ENCODE measurements around the gene ENPP4. TPM values are rescaled to one million over a fixed set of nuclear protein-coding genes. Genes with fewer than 3 reads are reported as not detected.
"Not testable (repeated sequence)": the region's sequence is repeated elsewhere in the genome, so short reads cannot be mapped to it uniquely, and the experiment has no call there.

ENPP4 gene
- total RNA-seq, 1 experiment from 2014 or later: 2.8 TPM

DNA sequence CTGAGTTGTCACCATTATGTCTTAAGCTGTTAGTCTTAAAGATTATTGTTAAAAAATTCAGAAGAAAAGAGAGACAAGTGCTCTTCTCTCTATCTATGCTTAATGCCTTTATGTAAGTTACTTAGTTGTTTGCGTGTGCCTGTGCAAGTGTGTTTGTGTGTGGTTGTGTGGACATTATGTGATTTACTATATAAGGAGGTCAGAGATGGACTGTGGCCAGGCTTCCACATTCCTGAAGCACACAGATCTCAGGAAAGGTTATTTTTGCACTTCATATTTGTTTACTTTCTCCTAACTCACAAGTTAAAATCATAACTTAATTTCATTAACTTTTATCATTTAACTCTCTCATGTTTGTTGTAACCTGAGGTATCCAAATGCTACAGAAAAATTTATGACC lies 14.5 kb downstream of the ENPP4 start:
- ChIA-PET POLR2A (no interaction called here), CTCF (no interaction called here)
- no peak overlapping the region for H3K4me3 Mint-ChIP-seq

GRCh38 chr6:46149066-46149465 lies 19.3 kb downstream of the ENPP4 start:
- H3K4me1 Mint-ChIP-seq; H3K36me3 Mint-ChIP-seq; H3K27me3 Mint-ChIP-seq (ENCODE audit: low read depth); H3K9me3 Mint-ChIP-seq; H3K27ac Mint-ChIP-seq; H3K4me3 Mint-ChIP-seq; POLR2A ChIA-PET; DNase-seq (ENCODE audit: low spot score); ATAC-seq; CTCF ChIA-PET: not testable (repeated sequence)

More for the DNA sequence above, 14.5 kb downstream of the ENPP4 start:
- ATAC-seq (no peak), DNase-seq (ENCODE audit: low spot score) (no peak)
- TF ChIP-seq IRF1 (CRISPR knock-in tag; IDR thresholded peaks at IDR 0.05) (no peak), MXD4 (CRISPR knock-in tag; IDR thresholded peaks at IDR 0.05; ENCODE audit: borderline replicate concordance) (no peak), ZNF512 (CRISPR knock-in tag; IDR thresholded peaks at IDR 0.05; ENCODE audit: borderline replicate concordance) (no peak), CBFB (CRISPR knock-in tag; IDR thresholded peaks at IDR 0.05; ENCODE audit: low read depth) (no peak), MAX (CRISPR knock-in tag; IDR thresholded peaks at IDR 0.05) (no peak)
- TF ChIP-seq, protein P1, sequence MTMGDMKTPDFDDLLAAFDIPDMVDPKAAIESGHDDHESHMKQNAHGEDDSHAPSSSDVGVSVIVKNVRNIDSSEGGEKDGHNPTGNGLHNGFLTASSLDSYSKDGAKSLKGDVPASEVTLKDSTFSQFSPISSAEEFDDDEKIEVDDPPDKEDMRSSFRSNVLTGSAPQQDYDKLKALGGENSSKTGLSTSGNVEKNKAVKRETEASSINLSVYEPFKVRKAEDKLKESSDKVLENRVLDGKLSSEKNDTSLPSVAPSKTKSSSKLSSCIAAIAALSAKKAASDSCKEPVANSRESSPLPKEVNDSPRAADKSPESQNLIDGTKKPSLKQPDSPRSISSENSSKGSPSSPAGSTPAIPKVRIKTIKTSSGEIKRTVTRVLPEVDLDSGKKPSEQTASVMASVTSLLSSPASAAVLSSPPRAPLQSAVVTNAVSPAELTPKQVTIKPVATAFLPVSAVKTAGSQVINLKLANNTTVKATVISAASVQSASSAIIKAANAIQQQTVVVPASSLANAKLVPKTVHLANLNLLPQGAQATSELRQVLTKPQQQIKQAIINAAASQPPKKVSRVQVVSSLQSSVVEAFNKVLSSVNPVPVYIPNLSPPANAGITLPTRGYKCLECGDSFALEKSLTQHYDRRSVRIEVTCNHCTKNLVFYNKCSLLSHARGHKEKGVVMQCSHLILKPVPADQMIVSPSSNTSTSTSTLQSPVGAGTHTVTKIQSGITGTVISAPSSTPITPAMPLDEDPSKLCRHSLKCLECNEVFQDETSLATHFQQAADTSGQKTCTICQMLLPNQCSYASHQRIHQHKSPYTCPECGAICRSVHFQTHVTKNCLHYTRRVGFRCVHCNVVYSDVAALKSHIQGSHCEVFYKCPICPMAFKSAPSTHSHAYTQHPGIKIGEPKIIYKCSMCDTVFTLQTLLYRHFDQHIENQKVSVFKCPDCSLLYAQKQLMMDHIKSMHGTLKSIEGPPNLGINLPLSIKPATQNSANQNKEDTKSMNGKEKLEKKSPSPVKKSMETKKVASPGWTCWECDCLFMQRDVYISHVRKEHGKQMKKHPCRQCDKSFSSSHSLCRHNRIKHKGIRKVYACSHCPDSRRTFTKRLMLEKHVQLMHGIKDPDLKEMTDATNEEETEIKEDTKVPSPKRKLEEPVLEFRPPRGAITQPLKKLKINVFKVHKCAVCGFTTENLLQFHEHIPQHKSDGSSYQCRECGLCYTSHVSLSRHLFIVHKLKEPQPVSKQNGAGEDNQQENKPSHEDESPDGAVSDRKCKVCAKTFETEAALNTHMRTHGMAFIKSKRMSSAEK (CRISPR knock-in tag; IDR thresholded peaks at IDR 0.05; ENCODE audit: borderline replicate concordance): no peak
- Mint-ChIP-seq H3K9me3 (no peaks in the 10 kb centered on the region), H3K36me3 (no peaks in the 10 kb centered on the region), H3K4me1 (peaks cover 21% of the 10 kb centered on the region), H3K27me3 (ENCODE audit: low read depth) (no peaks in the 10 kb centered on the region), H3K27ac (no peak overlapping the region)

DNA sequence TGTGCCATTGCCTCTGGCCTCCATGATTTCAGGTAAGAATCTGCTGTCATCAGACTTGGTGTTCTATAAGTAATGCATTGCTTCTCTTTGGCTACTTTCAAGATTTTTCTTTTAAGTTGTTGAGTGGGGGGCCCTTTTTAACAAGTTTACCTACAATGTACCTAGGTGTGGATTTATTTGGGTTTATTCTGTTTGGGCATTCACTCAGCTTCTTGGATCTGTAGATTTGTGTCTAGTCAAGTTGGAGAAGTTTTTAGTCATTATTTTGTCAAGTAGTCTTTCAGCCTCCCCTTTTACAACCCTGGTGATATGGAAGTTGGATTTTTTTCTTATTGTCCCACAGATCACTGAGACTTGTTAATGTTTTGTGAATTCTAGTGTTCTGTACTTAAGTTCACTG lies 26.9 kb downstream of the ENPP4 start:
- Mint-ChIP-seq H3K36me3 (peaks cover 17% of the 10 kb centered on the region; the same call in 1 of the 2 replicates), H3K27me3 (ENCODE audit: low read depth) (no peaks in the 10 kb centered on the region), H3K4me1 (peaks cover 13% of the 10 kb centered on the region), H3K27ac (no peak overlapping the region), H3K9me3 (no peaks in the 10 kb centered on the region), H3K4me3 (no peak overlapping the region)
- ATAC-seq (no peak), DNase-seq (ENCODE audit: low spot score) (no peak)
- TF ChIP-seq ZNF317 (CRISPR knock-in tag; IDR thresholded peaks at IDR 0.05; ENCODE audit: borderline replicate concordance, low read depth) (peak; percentile 80; the same call in 1 of the 2 replicates), GRHL2 (CRISPR knock-in tag; IDR thresholded peaks at IDR 0.05; ENCODE audit: insufficient replicate concordance, severe bottlenecking) (no peak), FOXJ3 (CRISPR knock-in tag; IDR thresholded peaks at IDR 0.05; ENCODE audit: borderline replicate concordance) (no peak), NFATC4 (CRISPR knock-in tag; IDR thresholded peaks at IDR 0.05) (no peak)
- CTCF ChIA-PET: no interaction called here
- POLR2A ChIA-PET: no interaction called here

DNA sequence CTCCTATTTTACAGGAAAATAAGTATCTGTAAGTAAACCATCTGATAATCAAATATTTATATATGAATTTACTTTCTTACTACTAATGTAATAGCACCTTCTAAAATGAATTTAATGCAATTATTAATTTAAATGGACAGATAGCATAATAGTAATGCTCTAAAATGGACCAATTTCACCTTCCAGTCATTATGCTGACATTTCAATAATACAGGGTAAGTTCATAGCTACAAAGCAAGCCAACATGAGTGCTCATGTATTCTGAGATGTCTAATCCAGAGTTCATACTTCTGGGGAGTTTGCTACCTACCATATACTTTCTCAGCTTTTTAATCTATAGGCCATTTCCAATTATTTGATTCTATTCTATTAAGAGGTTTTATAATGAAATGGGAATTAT lies 29.4 kb downstream of the ENPP4 start:
- Mint-ChIP-seq H3K36me3 (peaks cover 29% of the 10 kb centered on the region), H3K27me3 (ENCODE audit: low read depth) (no peaks in the 10 kb centered on the region), H3K4me1 (peaks cover 13% of the 10 kb centered on the region), H3K9me3 (no peaks in the 10 kb centered on the region), H3K27ac (no peak overlapping the region), H3K4me3 (no peak overlapping the region)
- no peak for DNase-seq (ENCODE audit: low spot score)
- CTCF ChIA-PET: no interaction called here
- POLR2A ChIA-PET: no interaction called here
- no peak for ATAC-seq
- TF ChIP-seq JUN (CRISPR knock-in tag; IDR thresholded peaks at IDR 0.05): no peak
- no peak for TF ChIP-seq ARID4B (CRISPR knock-in tag; IDR thresholded peaks at IDR 0.05; ENCODE audit: borderline replicate concordance)
- TF ChIP-seq PRDM15 (CRISPR knock-in tag; IDR thresholded peaks at IDR 0.05): no peak
- no peak for TF ChIP-seq ATF1 (CRISPR knock-in tag; IDR thresholded peaks at IDR 0.05)
- TF ChIP-seq CBFB (CRISPR knock-in tag; IDR thresholded peaks at IDR 0.05; ENCODE audit: low read depth): no peak

All from WTC11 (cell line).